Uterus (tissue), 2 donors: ENCODE data around the gene SPECC1.

Source experiments
- POLR2A ChIP-seq, 2 donors: fragments of 450-650 bp; IDR thresholded peaks; one replicate each; pipeline ENCODE4 v1.6.1; 2016; ENCODE audit warnings: antibody characterized with exemption in 2 of 2, mild to moderate bottlenecking in 1 of 2, moderate library complexity in 1 of 2
- TF ChIP-seq, protein P1 (sequence below), 4 experiments: fragments of 200-600 bp in 2 of 4; fragments of 450-650 bp in 2 of 4; sonication (generic) in 2 of 4; IDR thresholded peaks; one replicate each; pipeline ENCODE4 v1.5.1; 2016 to 2019; ENCODE audit warnings: antibody characterized with exemption in 4 of 4, mild to moderate bottlenecking in 2 of 4, moderate library complexity in 1 of 4

DNA sequence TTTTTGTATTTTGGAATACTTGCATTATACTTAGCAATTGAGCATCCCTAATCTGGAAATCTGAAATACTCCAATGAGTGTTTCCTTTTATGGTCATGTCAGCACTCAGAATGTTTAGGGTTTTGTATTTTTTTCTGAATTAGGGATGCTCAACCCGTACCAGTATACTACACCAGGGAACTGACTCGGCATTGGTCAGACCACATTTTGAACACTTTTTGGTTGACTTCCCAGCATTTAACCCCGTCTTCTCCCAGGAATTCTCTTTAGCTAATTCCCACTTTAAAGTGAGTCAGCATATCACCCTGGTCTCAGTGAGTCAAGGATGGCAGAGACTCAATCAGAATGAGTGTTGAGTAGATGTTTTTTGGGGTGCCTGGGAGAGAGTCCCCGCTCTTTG, 177.9 kb downstream of the SPECC1 start:
- TF ChIP-seq, protein P1, sequence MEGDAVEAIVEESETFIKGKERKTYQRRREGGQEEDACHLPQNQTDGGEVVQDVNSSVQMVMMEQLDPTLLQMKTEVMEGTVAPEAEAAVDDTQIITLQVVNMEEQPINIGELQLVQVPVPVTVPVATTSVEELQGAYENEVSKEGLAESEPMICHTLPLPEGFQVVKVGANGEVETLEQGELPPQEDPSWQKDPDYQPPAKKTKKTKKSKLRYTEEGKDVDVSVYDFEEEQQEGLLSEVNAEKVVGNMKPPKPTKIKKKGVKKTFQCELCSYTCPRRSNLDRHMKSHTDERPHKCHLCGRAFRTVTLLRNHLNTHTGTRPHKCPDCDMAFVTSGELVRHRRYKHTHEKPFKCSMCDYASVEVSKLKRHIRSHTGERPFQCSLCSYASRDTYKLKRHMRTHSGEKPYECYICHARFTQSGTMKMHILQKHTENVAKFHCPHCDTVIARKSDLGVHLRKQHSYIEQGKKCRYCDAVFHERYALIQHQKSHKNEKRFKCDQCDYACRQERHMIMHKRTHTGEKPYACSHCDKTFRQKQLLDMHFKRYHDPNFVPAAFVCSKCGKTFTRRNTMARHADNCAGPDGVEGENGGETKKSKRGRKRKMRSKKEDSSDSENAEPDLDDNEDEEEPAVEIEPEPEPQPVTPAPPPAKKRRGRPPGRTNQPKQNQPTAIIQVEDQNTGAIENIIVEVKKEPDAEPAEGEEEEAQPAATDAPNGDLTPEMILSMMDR (IDR thresholded peaks at IDR 0.05), result no peak
- no peak for TF ChIP-seq POLR2A (IDR thresholded peaks at IDR 0.05)
